Panc1 (cell line): ENCODE results near the gene SH3BP5. TPM values are rescaled to one million over a fixed set of nuclear protein-coding genes. Genes with fewer than 3 reads are reported as not detected.
A peak's percentile ranks its signal among the peaks of the same experiment; 100 is the strongest.

Experiments
- ATAC-seq: fragments of 200-7000 bp; cut with Tn5 transposase; 2 replicates; pipeline ENCODE4 v1.9.1; 2020; ENCODE audit warnings: mild to moderate bottlenecking, moderate library complexity
- BruUV-seq: library from RNA; stranded (reverse); fragments of 400-500 nt; replicated peaks from 2 replicates; lab custom pipeline; 2021; lab: Mats Ljungman, UMichigan
- CTCF ChIA-PET: fragments of 300-600 bp; sonication (Branson Sonifier 250); formaldehyde crosslinking; loops from one replicate; lab custom pipeline; 2022; ENCODE audit warnings: antibody characterized with exemption; lab: Charles Lee
- POLR2A ChIA-PET: fragments of 300-600 bp; sonication (Branson Sonifier 250); formaldehyde crosslinking; loops from one replicate; lab custom pipeline; 2022; ENCODE audit warnings: antibody characterized with exemption; lab: Charles Lee
- DNase-seq: peaks from one replicate; pipeline ENCODE4 v3.0.0-alpha.2; 2010; ENCODE audit warnings: low read depth, low spot score
- H3K27ac ChIP-seq: 2 replicates; pipeline ENCODE4 v1.5.1; 2011; ENCODE audit warnings: mild to moderate bottlenecking, low read length, inconsistent platforms
- H3K27me3 ChIP-seq: fragments of 200-500 bp; sonication (Bioruptor generic); 2 replicates; pipeline ENCODE4 v1.6.0; 2014; ENCODE audit warnings: low read length, inconsistent platforms; ENCODE audit not compliant: control insufficient read depth, insufficient read depth
- H3K36me3 ChIP-seq: fragments of 200-500 bp; sonication (Bioruptor generic); 2 replicates; pipeline ENCODE4 v1.5.1; 2014; ENCODE audit warnings: inconsistent platforms, mild to moderate bottlenecking, low read length, moderate library complexity; ENCODE audit not compliant: control insufficient read depth, insufficient read depth
- H3K4me1 ChIP-seq: 2 replicates; pipeline ENCODE4 v1.5.1; 2011; ENCODE audit warnings: inconsistent platforms, mild to moderate bottlenecking, low read length, moderate library complexity; ENCODE audit not compliant: control insufficient read depth, insufficient read depth
- H3K4me3 ChIP-seq, 2 experiments: 2 replicates each; pipeline ENCODE4 v1.5.1; 2011 to 2012; ENCODE audit warnings: low read depth in 2 of 2, low read length in 2 of 2, mild to moderate bottlenecking in 2 of 2, inconsistent platforms in 1 of 2, moderate library complexity in 1 of 2
- H3K9me3 ChIP-seq: fragments of 200-500 bp; sonication (Bioruptor generic); 2 replicates; pipeline ENCODE4 v1.5.1; 2014; ENCODE audit warnings: low read depth, mild to moderate bottlenecking, inconsistent platforms, low read length, moderate library complexity; ENCODE audit not compliant: control insufficient read depth, insufficient read depth
- POLR2AphosphoS5 ChIP-seq: IDR thresholded peaks from 2 replicates; pipeline ENCODE4 v1.6.1; 2012; ENCODE audit warnings: mild to moderate bottlenecking, low read depth, low read length, moderate library complexity
- SIN3A ChIP-seq: IDR thresholded peaks from 2 replicates; pipeline ENCODE4 v1.6.1; 2012; ENCODE audit warnings: low read depth, mild to moderate bottlenecking, low read length, moderate library complexity, borderline replicate concordance; ENCODE audit not compliant: insufficient read depth
- TCF7L2 ChIP-seq: IDR thresholded peaks from 2 replicates; pipeline ENCODE4 v1.6.1; 2011; ENCODE audit warnings: mild to moderate bottlenecking, low read depth, low read length, inconsistent platforms
- in situ Hi-C: cut with HindIII; loops from 2 replicates; pipeline ENCODE4 v1.10.0; 2016; ENCODE audit warnings: low sequenced_read_pairs, low pct_unique_long_range_greater_than_20kb
- intact Hi-C: fragments of 100-400 bp; cut with micrococcal nuclease; formaldehyde crosslinking; loops from one replicate; pipeline ENCODE4 v1.10.0; 2022; ENCODE audit not compliant: unreplicated experiment
- total RNA-seq: library from RNA; stranded (reverse); gene quantifications from one replicate; pipeline ENCODE4 v1.2.1, GENCODE V29; 2021; ENCODE audit not compliant: unreplicated experiment
- TF ChIP-seq, protein P1 (sequence below), 2 experiments: IDR thresholded peaks; 2 replicates each; pipeline ENCODE4 v1.6.1; 2011 to 2012; ENCODE audit warnings: low read depth in 2 of 2, control low read depth in 1 of 2, low read length in 1 of 2, mild to moderate bottlenecking in 1 of 2, moderate library complexity in 1 of 2; ENCODE audit not compliant: insufficient read depth in 1 of 2
- TF ChIP-seq, protein P2 (sequence below): fragments of 450-650 bp; IDR thresholded peaks from 2 replicates; pipeline ENCODE4 v1.5.1; 2017; ENCODE audit warnings: mild to moderate bottlenecking

SH3BP5 gene
- total RNA-seq, 1 experiment from 2014 or later = 12.0 TPM

DNA sequence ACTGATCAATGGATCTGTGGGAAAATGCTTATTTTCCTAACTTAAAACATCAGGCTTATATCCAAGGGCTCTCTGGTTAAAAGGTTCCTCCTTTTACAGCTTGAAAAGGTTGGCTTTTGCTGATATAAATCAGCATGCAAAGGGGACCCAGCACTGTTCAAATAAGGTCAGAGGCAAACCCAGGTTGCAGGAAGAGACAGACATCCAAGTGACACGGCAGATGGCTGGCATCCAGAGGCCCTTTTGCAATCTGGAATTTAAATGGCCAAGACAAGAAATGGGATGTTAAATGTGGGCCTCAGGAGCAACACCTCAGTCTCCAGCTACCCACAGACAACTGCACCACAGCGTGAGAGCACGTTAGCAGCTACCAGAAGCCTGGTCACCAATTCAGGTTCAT lies 6.3 kb downstream of the SH3BP5 start:
- Histone ChIP-seq H3K9me3 (no peaks in the 10 kb centered on the region), H3K27me3 (no peaks in the 10 kb centered on the region), H3K4me3 (no peak overlapping the region), H3K27ac (no peak overlapping the region), H3K36me3 (no peaks in the 10 kb centered on the region), H3K4me1 (peaks cover 8% of the 10 kb centered on the region)
- intact Hi-C loops = no loop called here
- in situ Hi-C loops = no loop called here
- ChIA-PET CTCF (no interaction called here), POLR2A (no interaction called here)
- ATAC-seq (no peak), DNase-seq (no peak)
- BruUV-seq = no TSS peak
- TF ChIP-seq, protein P1, sequence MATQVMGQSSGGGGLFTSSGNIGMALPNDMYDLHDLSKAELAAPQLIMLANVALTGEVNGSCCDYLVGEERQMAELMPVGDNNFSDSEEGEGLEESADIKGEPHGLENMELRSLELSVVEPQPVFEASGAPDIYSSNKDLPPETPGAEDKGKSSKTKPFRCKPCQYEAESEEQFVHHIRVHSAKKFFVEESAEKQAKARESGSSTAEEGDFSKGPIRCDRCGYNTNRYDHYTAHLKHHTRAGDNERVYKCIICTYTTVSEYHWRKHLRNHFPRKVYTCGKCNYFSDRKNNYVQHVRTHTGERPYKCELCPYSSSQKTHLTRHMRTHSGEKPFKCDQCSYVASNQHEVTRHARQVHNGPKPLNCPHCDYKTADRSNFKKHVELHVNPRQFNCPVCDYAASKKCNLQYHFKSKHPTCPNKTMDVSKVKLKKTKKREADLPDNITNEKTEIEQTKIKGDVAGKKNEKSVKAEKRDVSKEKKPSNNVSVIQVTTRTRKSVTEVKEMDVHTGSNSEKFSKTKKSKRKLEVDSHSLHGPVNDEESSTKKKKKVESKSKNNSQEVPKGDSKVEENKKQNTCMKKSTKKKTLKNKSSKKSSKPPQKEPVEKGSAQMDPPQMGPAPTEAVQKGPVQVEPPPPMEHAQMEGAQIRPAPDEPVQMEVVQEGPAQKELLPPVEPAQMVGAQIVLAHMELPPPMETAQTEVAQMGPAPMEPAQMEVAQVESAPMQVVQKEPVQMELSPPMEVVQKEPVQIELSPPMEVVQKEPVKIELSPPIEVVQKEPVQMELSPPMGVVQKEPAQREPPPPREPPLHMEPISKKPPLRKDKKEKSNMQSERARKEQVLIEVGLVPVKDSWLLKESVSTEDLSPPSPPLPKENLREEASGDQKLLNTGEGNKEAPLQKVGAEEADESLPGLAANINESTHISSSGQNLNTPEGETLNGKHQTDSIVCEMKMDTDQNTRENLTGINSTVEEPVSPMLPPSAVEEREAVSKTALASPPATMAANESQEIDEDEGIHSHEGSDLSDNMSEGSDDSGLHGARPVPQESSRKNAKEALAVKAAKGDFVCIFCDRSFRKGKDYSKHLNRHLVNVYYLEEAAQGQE (IDR thresholded peaks at IDR 0.05; ENCODE audit: insufficient read depth in 1 of 2, low read depth in 2 of 2, low read length in 1 of 2) = no peak
- TF ChIP-seq, protein P2, sequence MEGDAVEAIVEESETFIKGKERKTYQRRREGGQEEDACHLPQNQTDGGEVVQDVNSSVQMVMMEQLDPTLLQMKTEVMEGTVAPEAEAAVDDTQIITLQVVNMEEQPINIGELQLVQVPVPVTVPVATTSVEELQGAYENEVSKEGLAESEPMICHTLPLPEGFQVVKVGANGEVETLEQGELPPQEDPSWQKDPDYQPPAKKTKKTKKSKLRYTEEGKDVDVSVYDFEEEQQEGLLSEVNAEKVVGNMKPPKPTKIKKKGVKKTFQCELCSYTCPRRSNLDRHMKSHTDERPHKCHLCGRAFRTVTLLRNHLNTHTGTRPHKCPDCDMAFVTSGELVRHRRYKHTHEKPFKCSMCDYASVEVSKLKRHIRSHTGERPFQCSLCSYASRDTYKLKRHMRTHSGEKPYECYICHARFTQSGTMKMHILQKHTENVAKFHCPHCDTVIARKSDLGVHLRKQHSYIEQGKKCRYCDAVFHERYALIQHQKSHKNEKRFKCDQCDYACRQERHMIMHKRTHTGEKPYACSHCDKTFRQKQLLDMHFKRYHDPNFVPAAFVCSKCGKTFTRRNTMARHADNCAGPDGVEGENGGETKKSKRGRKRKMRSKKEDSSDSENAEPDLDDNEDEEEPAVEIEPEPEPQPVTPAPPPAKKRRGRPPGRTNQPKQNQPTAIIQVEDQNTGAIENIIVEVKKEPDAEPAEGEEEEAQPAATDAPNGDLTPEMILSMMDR = no peak
- no peak for TF ChIP-seq TCF7L2
- TF ChIP-seq POLR2AphosphoS5 = no peak
- TF ChIP-seq SIN3A = no peak

DNA sequence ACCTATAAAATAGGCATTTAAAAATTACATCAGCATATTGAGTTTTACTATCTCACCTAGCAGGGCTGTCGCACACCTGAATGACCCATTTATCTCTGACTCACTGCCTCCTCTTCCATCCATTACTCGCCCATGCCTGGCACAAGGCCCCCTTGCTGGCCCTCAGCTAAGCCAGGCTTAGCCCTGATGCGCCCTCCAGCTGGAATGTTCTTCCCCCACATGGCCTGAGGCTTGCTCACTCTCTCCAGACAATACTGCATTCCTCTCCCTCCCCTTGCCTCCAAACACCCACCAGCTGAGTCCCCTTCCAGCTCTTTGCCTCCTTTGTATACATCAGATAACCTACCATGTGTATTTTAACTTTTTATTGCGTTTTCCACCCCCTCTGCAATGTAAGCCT lies 7.2 kb downstream of the SH3BP5 start:
- ATAC-seq = 0 out of 2 replicates have a peak, but pooled peaks have one; percentile 34
- POLR2A ChIA-PET = no interaction called here
- H3K4me3 ChIP-seq = no peak overlapping the region
- no peaks in the 10 kb centered on the region for H3K36me3 ChIP-seq
- H3K27me3 ChIP-seq = no peaks in the 10 kb centered on the region
- CTCF ChIA-PET = no interaction called here
- in situ Hi-C loops = no loop called here
- peaks cover 6% of the 10 kb centered on the region for H3K4me1 ChIP-seq
- DNase-seq = no peak
- no peaks in the 10 kb centered on the region for H3K9me3 ChIP-seq
- no peak overlapping the region for H3K27ac ChIP-seq
- intact Hi-C loops = no loop called here
- TF ChIP-seq, protein P2 = no peak
- no peak for TF ChIP-seq SIN3A
- TF ChIP-seq, protein P1 (IDR thresholded peaks at IDR 0.05; ENCODE audit: insufficient read depth in 1 of 2, low read depth in 2 of 2, low read length in 1 of 2) = no peak
- TF ChIP-seq POLR2AphosphoS5 = no peak
- TF ChIP-seq TCF7L2 = no peak
- no TSS peak for BruUV-seq
